GM12878 (cell line): ENCODE results near the gene UBR2. TPM values are rescaled to one million over a fixed set of nuclear protein-coding genes. Genes with fewer than 3 reads are reported as not detected.

Source experiments
- ATAC-seq: fragments of 200-7000 bp; cut with Tn5 transposase; 3 replicates; pipeline ENCODE4 v1.9.1; 2020; ENCODE audit warnings: mild to moderate bottlenecking, moderate library complexity
- BruUV-seq: library from RNA; stranded (reverse); fragments of 400-500 nt; replicated peaks from 2 replicates; lab custom pipeline; 2021; lab: Mats Ljungman, UMichigan
- CTCF ChIA-PET: fragments of 300-600 bp; sonication (Branson Sonifier 250); formaldehyde crosslinking; extraction: SDS; loops from one replicate; lab custom pipeline; 2021; ENCODE audit warnings: inconsistent platforms; lab: Yijun Ruan, JAX
- POLR2A ChIA-PET: fragments of 350-600 bp; formaldehyde crosslinking; extraction: SDS; loops from one replicate; lab custom pipeline; 2021; ENCODE audit warnings: inconsistent platforms; lab: Charles Lee
- RAD21 ChIA-PET: fragments of 300-600 bp; sonication (Branson Sonifier 250); formaldehyde crosslinking; loops from one replicate; lab custom pipeline; 2023; ENCODE audit warnings: antibody characterized with exemption; ENCODE audit not compliant: unreplicated experiment; lab: Charles Lee
- SMC1A ChIA-PET: fragments of 300-600 bp; sonication (Branson Sonifier 250); formaldehyde crosslinking; loops from one replicate; lab custom pipeline; 2023; ENCODE audit not compliant: unreplicated experiment, uncharacterized antibody; lab: Charles Lee
- DNase-seq: peaks from one replicate; pipeline ENCODE4 v3.0.0-alpha.2; 2011; ENCODE audit warnings: low read depth, low spot score
- FAIRE-seq: peaks from 3 replicates; lab custom pipeline; 2011; peaks lifted over from hg19 to GRCh38; lab: Jason Lieb, UNC
- H2AFZ ChIP-seq: 2 replicates; pipeline ENCODE4 v1.6.0; 2011; ENCODE audit warnings: low read depth, low read length, control low read depth; ENCODE audit not compliant: control insufficient read depth
- H3K27ac ChIP-seq: 2 replicates; pipeline ENCODE4 v1.5.1; 2011; ENCODE audit warnings: control low read depth; ENCODE audit not compliant: control insufficient read depth, insufficient read depth
- H3K27me3 ChIP-seq, 2 experiments: replicated peaks in 1 of 2; 2 replicates each; pipeline versions ENCODE4 v1.6.0 to v1.6.1; 2011; ENCODE audit warnings: low read length in 1 of 2; ENCODE audit not compliant: control insufficient read depth in 2 of 2, insufficient read depth in 2 of 2
- H3K36me3 ChIP-seq, 2 experiments: 2 replicates each; pipeline ENCODE4 v1.5.1; 2011; ENCODE audit warnings: low read length in 1 of 2; ENCODE audit not compliant: control insufficient read depth in 2 of 2, insufficient read depth in 2 of 2
- H3K4me1 ChIP-seq: 2 replicates; pipeline ENCODE4 v1.6.1; 2011; ENCODE audit warnings: mild to moderate bottlenecking, low read length, moderate library complexity, mixed read lengths; ENCODE audit not compliant: control insufficient read depth, insufficient read depth
- H3K4me2 ChIP-seq: 2 replicates; pipeline ENCODE4 v1.6.0; 2011; ENCODE audit warnings: control low read depth; ENCODE audit not compliant: control insufficient read depth, insufficient read depth
- H3K4me3 ChIP-seq: fragments of 200-600 bp; sonication (generic); 2 replicates; pipeline ENCODE4 v1.5.1; 2016
- H3K79me2 ChIP-seq: 2 replicates; pipeline ENCODE4 v1.6.0; 2011; ENCODE audit warnings: low read length; ENCODE audit not compliant: control insufficient read depth, insufficient read depth
- H3K9ac ChIP-seq: 2 replicates; pipeline ENCODE4 v1.8.0; 2011; ENCODE audit warnings: low read length, control low read depth, mixed read lengths; ENCODE audit not compliant: control insufficient read depth, insufficient read depth
- H3K9me3 ChIP-seq: replicated peaks from 3 replicates; pipeline ENCODE4 v1.5.1; 2011; ENCODE audit warnings: mild to moderate bottlenecking, low read length; ENCODE audit not compliant: control insufficient read depth, insufficient read depth
- H4K20me1 ChIP-seq: 2 replicates; pipeline ENCODE4 v1.6.0; 2011; ENCODE audit not compliant: control insufficient read depth, insufficient read depth
- BCLAF1 ChIP-seq: fragments of 450-650 bp; IDR thresholded peaks from 2 replicates; pipeline ENCODE4 v1.6.1; 2017; ENCODE audit warnings: antibody characterized with exemption, mild to moderate bottlenecking, moderate library complexity
- E2F8 ChIP-seq: fragments of 450-650 bp; IDR thresholded peaks from 2 replicates; pipeline ENCODE4 v1.6.1; 2018; ENCODE audit warnings: mild to moderate bottlenecking, low read depth, moderate library complexity; ENCODE audit not compliant: partially characterized antibody
- EP300 ChIP-seq, 2 experiments: fragments of 150-350 bp in 1 of 2; IDR thresholded peaks; 2 replicates each; pipeline ENCODE4 v1.6.1; 2011 to 2012; ENCODE audit warnings: low read depth in 2 of 2, low read length in 2 of 2, borderline replicate concordance in 1 of 2, improper control_type of control experiment in 1 of 2, inconsistent platforms in 1 of 2; ENCODE audit not compliant: control insufficient read depth in 1 of 2
- FOS ChIP-seq: IDR thresholded peaks from 3 replicates; pipeline ENCODE4 v1.6.1; 2011; ENCODE audit warnings: borderline replicate concordance; ENCODE audit not compliant: insufficient read length; ENCODE audit errors: extremely low read depth
- IRF3 ChIP-seq: fragments of 450-650 bp; IDR thresholded peaks from 2 replicates; pipeline ENCODE4 v1.6.1; 2014; ENCODE audit warnings: mild to moderate bottlenecking
- IRF5 ChIP-seq: fragments of 450-650 bp; IDR thresholded peaks from 2 replicates; pipeline ENCODE4 v1.6.1; 2017; ENCODE audit warnings: borderline replicate concordance
- RB1 ChIP-seq: fragments of 450-650 bp; formaldehyde crosslinking; IDR thresholded peaks from 2 replicates; pipeline ENCODE4 v1.6.1; 2017; ENCODE audit warnings: mild to moderate bottlenecking, borderline replicate concordance
- SMAD1 ChIP-seq: fragments of 450-650 bp; IDR thresholded peaks from 2 replicates; pipeline ENCODE4 v1.6.1; 2018; ENCODE audit warnings: mild to moderate bottlenecking, low read depth; ENCODE audit not compliant: partially characterized antibody
- SRF ChIP-seq, 2 experiments: IDR thresholded peaks; 2 replicates each; pipeline ENCODE4 v1.6.1; 2011; ENCODE audit warnings: low read depth in 2 of 2, low read length in 2 of 2, mild to moderate bottlenecking in 1 of 2, moderate library complexity in 1 of 2
- YBX1 ChIP-seq: fragments of 450-650 bp; IDR thresholded peaks from 2 replicates; pipeline ENCODE4 v1.6.1; 2016; ENCODE audit warnings: antibody characterized with exemption
- ZNF217 ChIP-seq: fragments of 450-650 bp; IDR thresholded peaks from 2 replicates; pipeline ENCODE4 v1.6.1; 2017; ENCODE audit warnings: antibody characterized with exemption, mild to moderate bottlenecking
- ZZZ3 ChIP-seq: IDR thresholded peaks from 2 replicates; pipeline ENCODE4 v1.6.1; 2011; ENCODE audit warnings: low read depth; ENCODE audit not compliant: control insufficient read depth, insufficient read length
- WGBS: methylation state at CpG from one replicate; pipeline ENCODE4 v1.1.6; 2016; ENCODE audit warnings: low lambda C conversion rate; ENCODE audit not compliant: insufficient replicate concordance, insufficient coverage; ENCODE audit errors: missing lambda C conversion rate; 5-methylcytosine and 5-hydroxymethylcytosine counted together
- in situ Hi-C: fragments of 300-500 bp; cut with MboI; formaldehyde crosslinking; loops from 9 replicates; pipeline ENCODE4 v1.14.3; 2018; ENCODE audit warnings: mixed read lengths
- intact Hi-C: fragments of 100-400 bp; cut with micrococcal nuclease; formaldehyde crosslinking; loops from one replicate; pipeline ENCODE4 v1.14.2; 2022; ENCODE audit not compliant: unreplicated experiment
- polyA plus RNA-seq, 11 experiments: library from polyadenylated mRNA; depleted of rRNA in 4 of 11; unstranded in 6 of 11; stranded (reverse) in 5 of 11; fragments of >200 nt; fragmentation: Nextera tagmentation in 4 of 11; fragmentation: Illumina TruSeq in 1 of 11; extraction: Ambion mirVana in 4 of 11; extraction: Trizol in 1 of 11; gene quantifications; 1 replicate in 1 of 11; 2 replicates in 10 of 11; pipeline versions ENCODE4 v1.2.1 to v1.2.3, GENCODE V29; 2011 to 2016; ENCODE audit warnings: inconsistent platforms in 2 of 11, missing spikeins in 2 of 11, low read depth in 1 of 11
- total RNA-seq, 4 experiments: library from RNA; depleted of rRNA in 3 of 4; stranded (reverse); fragments of >200 nt in 3 of 4; fragmentation: Illumina TruSeq in 1 of 4; extraction: Trizol in 1 of 4; gene quantifications; 2 replicates each; pipeline versions ENCODE4 v1.2.1 to v1.2.3, GENCODE V29; 2013 to 2021

Gene UBR2
- total and polyA plus RNA-seq, 10 of the 15 experiments (the other 5 are each of a cell fraction or from before 2014, with no cell fraction given) = 2.3 to 18.4 (median 9.6) TPM

GRCh38 chr6:42689371-42689770, 125.5 kb downstream of the UBR2 start:
- DNase-seq (no peak), ATAC-seq (no peak), FAIRE-seq (no peak)
- Histone ChIP-seq H3K4me2 (no peak overlapping the region), H4K20me1 (no peaks in the 10 kb centered on the region), H3K27ac (no peak overlapping the region), H3K9ac (no peak overlapping the region), H3K27me3 (no peaks in the 10 kb centered on the region), H3K79me2 (no peaks in the 10 kb centered on the region), H3K4me1 (no peaks in the 10 kb centered on the region), H3K36me3 (peaks cover 6 to 18% of the 10 kb centered on the region in 2 experiments; a peak in 3 of 4 replicates), H2AFZ (no peak overlapping the region), H3K9me3 (no peaks in the 10 kb centered on the region), H3K4me3 (no peak overlapping the region)
- no TSS peak for BruUV-seq
- in situ Hi-C loops (no loop called here), intact Hi-C loops (no loop called here)
- WGBS = 74% methylated on average over 7 of the region's 7 CpGs
- ChIA-PET POLR2A (interaction anchor here (0.5 to 1.0 kb wide), 3 partner anchors 15 to 232 kb away, joined by 3 to 4 read pairs (median 4); no protein-coding TSS in a partner anchor), SMC1A (interaction anchor here (1.7 kb wide), 1 partner anchor 37 kb away, joined by 4 read pairs; no protein-coding TSS in a partner anchor), CTCF (interaction anchor here (0.5 to 4.2 kb wide), 4 partner anchors 19 to 43 kb away, joined by 3 to 19 read pairs (median 3); no protein-coding TSS in a partner anchor), RAD21 (no interaction called here)
- TF ChIP-seq ZNF217 = no peak
- no peak for TF ChIP-seq E2F8
- no peak for TF ChIP-seq FOS
- TF ChIP-seq YBX1 = no peak
- TF ChIP-seq SMAD1 = no peak
- TF ChIP-seq IRF3 = no peak
- TF ChIP-seq ZZZ3 = no peak
- TF ChIP-seq SRF (IDR thresholded peaks at IDR 0.05; ENCODE audit: low read depth in 2 of 2, low read length in 2 of 2) = no peak
- no peak for TF ChIP-seq BCLAF1
- no peak for TF ChIP-seq IRF5
- no peak for TF ChIP-seq EP300 (IDR thresholded peaks at IDR 0.05; ENCODE audit: borderline replicate concordance in 1 of 2, control insufficient read depth in 1 of 2, low read depth in 2 of 2, low read length in 2 of 2)
- TF ChIP-seq RB1 = no peak
